ENCODE measurements around the gene KIAA1191. TPM values are rescaled to one million over a fixed set of nuclear protein-coding genes. Genes with fewer than 3 reads are reported as not detected.
"Not testable (repeated sequence)": the region's sequence is repeated elsewhere in the genome, so short reads cannot be mapped to it uniquely, and the experiment has no call there.

Gene KIAA1191
- polyA plus RNA-seq, 3 donors, result 148 to 154 (median 152) TPM

GRCh38 chr5:176342158-176342483, 19.4 kb downstream of the KIAA1191 start:
- DNase-seq (ENCODE audit: extremely low read depth in 1 of 11, low read depth in 9 of 11, low spot score in 4 of 11), result no peak

- DNase-seq (ENCODE audit: extremely low read depth in 1 of 11, low read depth in 9 of 11, low spot score in 4 of 11), result no peak
Measured at GRCh38 chr5:176341325-176342157, 20.0 kb downstream of the KIAA1191 start.

DNA sequence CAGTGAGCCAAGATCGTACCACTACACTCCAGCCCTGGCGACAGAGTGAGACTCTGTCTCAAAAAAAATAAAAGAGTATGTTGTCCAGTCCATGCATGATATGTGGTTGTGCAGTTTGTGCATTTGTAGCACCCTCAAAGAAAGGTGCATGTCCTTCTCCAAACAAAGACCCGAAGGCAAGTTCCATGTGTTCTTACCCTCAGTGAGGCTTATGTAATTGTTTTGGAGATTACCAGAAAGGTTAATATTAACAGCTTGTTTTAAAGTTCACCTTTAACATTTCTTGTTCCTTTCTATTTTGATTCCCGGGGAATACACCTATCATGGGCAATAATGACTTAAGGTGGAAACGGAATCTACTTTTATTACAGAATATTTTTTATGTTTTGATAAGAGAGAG, 22.3 kb downstream of the KIAA1191 start:
- no peak for DNase-seq (ENCODE audit: extremely low read depth in 1 of 11, low read depth in 9 of 11, low spot score in 4 of 11)

DNA sequence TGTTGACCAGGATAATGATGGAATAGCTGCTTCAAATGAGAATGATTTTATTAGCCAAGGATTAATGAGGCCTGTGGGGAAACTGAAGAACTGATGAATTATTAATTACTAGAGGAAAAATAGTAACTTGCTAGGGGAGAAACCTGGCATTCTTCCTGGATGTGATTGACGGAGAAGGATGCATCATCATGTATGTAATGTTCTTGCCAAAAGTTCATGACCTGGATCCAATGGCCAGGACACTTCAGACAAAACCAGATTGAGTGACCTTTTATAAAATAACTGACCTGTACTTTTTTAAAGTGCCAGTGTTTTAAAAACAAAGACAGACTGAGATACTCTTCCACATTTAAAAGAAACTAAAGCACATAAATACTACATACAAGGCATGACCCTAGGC, 23.7 kb downstream of the KIAA1191 start:
- DNase-seq (ENCODE audit: extremely low read depth in 1 of 11, low read depth in 9 of 11, low spot score in 4 of 11), result no peak

DNA sequence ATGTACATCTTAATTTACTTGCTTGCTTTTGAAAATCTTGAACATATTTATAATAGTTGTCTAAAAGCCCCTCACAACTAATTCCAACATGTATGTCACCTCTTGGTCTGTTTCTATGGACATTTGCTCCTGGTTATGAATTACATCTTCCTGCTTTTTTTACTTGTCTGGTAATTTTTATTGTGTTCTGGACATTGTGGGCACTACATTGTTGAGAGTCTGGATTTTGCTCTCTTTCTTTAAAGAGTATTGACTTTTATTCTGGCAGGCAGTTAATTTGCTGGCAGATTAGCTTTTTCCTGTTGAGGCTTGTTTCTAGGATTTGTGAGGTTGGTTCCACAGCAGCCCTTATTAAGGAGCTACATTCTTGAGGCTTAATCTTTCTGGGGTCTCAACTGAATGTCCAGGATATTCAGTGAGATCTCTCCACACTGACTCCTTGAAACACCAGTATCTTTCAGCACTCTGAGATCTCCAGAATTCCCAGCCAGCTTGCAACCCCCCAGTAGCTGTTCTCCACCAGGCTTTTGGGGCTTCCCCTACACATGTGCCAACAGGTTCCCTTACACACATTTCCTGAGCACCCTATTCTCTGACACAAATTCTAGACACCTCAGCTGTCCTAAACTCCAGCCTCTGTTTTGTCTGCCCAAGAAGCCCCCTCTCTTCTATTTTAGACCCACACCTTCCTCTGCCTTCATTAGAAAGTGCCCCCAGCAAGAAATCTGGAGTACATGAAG, 27.4 kb downstream of the KIAA1191 start:
- no peak for DNase-seq (ENCODE audit: extremely low read depth in 1 of 11, low read depth in 9 of 11, low spot score in 4 of 11)

GRCh38 chr5:176320577-176320976, 41.0 kb downstream of the KIAA1191 start:
- DNase-seq (ENCODE audit: extremely low read depth in 1 of 11, low read depth in 9 of 11, low spot score in 4 of 11), result no peak

- no peak for DNase-seq (ENCODE audit: extremely low read depth in 1 of 11, low read depth in 9 of 11, low spot score in 4 of 11)
Measured at GRCh38 chr5:176319827-176320554, 41.6 kb downstream of the KIAA1191 start.

- no peak for DNase-seq (ENCODE audit: extremely low read depth in 1 of 11, low read depth in 9 of 11, low spot score in 4 of 11)
Measured at GRCh38 chr5:176317534-176318374, 43.8 kb downstream of the KIAA1191 start.

DNA sequence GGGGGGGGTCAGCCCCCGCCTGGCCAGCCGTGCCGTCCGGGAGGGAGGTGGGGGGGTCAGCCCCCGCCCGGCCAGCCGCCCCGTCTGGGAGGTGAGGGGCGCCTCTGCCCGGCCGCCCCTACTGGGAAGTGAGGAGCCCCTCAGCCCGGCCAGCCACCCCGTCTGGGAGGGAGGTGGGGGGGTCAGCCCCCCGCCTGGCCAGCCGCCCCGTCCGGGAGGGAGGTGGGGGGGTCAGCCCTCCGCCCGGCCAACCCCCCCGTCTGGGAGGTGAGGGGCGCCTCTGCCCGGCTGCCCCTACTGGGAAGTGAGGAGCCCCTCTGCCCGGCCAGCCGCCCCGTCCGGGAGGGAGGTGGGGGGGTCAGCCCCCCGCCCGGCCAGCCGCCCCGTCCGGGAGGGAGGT, 56.2 kb downstream of the KIAA1191 start:
- DNase-seq (ENCODE audit: extremely low read depth in 1 of 11, low read depth in 9 of 11, low spot score in 4 of 11), result not testable (repeated sequence)

Other genes starting within 250 kb of the KIAA1191 start
- 10 to 100 TPM; 19.5 to 23.9 (median 20.9) TPM for gene SIMC1, start 123.3 kb downstream of the KIAA1191 start, polyA plus RNA-seq (ENCODE audit: insufficient read length in 3 of 3)
- gene ARL10, start 3.7 kb upstream of the KIAA1191 start, polyA plus RNA-seq (ENCODE audit: insufficient read length in 3 of 3), result 10 to 100 TPM; 11.8 to 15.9 (median 12.2) TPM
- gene NOP16, start 26.8 kb upstream of the KIAA1191 start, polyA plus RNA-seq (ENCODE audit: insufficient read length in 3 of 3), result 10 to 100 TPM; 28.1 to 32.4 (median 28.5) TPM
- gene HIGD2A, start 27.0 kb upstream of the KIAA1191 start, polyA plus RNA-seq (ENCODE audit: insufficient read length in 3 of 3), result 100 to 1,000 TPM in 2 of 3 donors, 10 to 100 TPM in 1; 98.0 to 120 (median 112) TPM
- 10 to 100 TPM; 46.6 to 57.0 (median 54.7) TPM for gene CLTB, start 54.8 kb upstream of the KIAA1191 start, polyA plus RNA-seq (ENCODE audit: insufficient read length in 3 of 3)
- 10 to 100 TPM; 47.2 to 50.4 (median 47.5) TPM for gene FAF2, start 86.6 kb upstream of the KIAA1191 start, polyA plus RNA-seq (ENCODE audit: insufficient read length in 3 of 3)
- gene RNF44, start 175.6 kb upstream of the KIAA1191 start, polyA plus RNA-seq (ENCODE audit: insufficient read length in 3 of 3), result 10 to 100 TPM; 42.6 to 81.9 (median 56.1) TPM
- gene CDHR2, start 187.6 kb upstream of the KIAA1191 start, polyA plus RNA-seq (ENCODE audit: insufficient read length in 3 of 3), result 10 to 100 TPM; 21.5 to 25.8 (median 24.4) TPM
- gene GPRIN1, start 248.4 kb upstream of the KIAA1191 start, polyA plus RNA-seq (ENCODE audit: insufficient read length in 3 of 3), result 1 to 10 TPM; 1.4 to 2.3 (median 2.2) TPM